IPS-11a (cell line): Measurements from ENCODE around the gene PTPRG.

Experiments used
- H3K4me3 ChIP-seq: one replicate; pipeline ENCODE4 v1.5.1; 2013; ENCODE audit warnings: low read depth, low read length, control low read depth

Gene PTPRG

DNA sequence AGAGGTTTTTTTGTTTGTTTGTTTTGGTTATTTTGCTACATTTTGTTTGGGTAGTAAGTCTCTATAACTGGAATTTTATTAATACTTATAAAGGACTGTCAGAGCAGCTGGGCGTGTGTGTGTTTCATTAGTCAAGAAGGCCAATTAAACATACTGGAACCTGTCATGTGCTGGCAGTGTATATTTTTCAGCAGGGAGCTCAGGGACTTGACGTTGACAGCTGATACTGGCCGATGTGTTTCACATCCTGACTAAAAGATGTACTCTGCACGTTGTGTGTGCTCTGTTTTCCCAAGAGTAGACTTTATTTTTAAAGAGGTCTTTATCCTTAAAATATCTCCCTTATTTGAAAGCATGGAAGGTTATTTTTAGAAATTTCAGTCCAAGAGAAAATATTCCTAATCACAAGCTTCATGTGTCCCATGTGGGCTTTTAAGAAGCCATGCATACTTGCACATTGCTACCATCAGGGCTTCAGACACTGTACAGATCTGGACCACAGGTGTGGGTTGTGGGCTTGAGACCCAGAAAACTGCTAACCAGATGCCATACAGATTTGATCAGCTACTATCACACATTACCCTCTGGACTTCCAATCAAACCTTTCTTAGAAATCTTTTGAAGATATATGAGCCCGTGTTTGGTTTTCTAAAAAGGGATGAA is 676.0 kb downstream of the PTPRG start:
- H3K4me3 ChIP-seq = no peak overlapping the region

GRCh38 chr3:62238003-62238402 is 676.6 kb downstream of the PTPRG start:
- H3K4me3 ChIP-seq = no peak overlapping the region

- no peak overlapping the region for H3K4me3 ChIP-seq
These were observed 677.1 kb downstream of the PTPRG start for GRCh38 chr3:62238431-62238830.

- H3K4me3 ChIP-seq = no peak overlapping the region
These were observed 679.9 kb downstream of the PTPRG start for GRCh38 chr3:62241279-62241678.

DNA sequence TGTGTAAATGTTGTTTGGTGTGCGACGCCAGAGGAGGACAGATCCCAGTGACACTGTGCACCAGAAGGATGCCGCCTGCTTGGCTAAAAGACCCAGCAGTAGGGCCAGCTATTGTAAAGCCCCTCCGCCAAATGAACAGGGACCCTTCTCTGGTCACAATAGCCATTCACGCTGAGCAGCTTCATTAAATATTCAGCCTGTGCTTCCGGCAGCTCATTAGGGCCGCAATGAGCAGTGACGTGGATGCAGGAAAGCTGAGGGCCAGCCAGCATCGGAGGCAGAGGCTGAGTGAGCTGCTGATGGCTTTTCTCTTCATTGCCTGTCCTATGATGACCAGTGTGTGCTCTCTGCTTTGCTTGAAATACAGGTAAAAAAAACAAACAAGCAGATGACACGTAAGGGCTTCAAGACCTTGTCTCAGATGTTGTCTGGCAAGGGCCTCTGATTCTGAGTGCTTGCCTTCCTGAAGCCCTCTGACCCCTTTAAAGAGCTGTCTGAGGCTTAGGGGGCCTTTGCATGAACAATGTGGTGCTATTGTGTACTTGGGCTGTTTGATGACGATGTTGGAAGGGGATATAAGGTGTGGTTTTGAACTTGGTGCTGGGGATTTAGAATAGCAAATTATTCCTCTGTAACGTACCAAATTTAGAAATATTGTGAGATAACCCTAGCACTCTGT is 681.6 kb downstream of the PTPRG start:
- H3K4me3 ChIP-seq = no peak overlapping the region

GRCh38 chr3:62246094-62246493 is 684.7 kb downstream of the PTPRG start:
- no peak overlapping the region for H3K4me3 ChIP-seq

- H3K4me3 ChIP-seq = no peak overlapping the region
These were observed 685.6 kb downstream of the PTPRG start for GRCh38 chr3:62246985-62247384.

DNA sequence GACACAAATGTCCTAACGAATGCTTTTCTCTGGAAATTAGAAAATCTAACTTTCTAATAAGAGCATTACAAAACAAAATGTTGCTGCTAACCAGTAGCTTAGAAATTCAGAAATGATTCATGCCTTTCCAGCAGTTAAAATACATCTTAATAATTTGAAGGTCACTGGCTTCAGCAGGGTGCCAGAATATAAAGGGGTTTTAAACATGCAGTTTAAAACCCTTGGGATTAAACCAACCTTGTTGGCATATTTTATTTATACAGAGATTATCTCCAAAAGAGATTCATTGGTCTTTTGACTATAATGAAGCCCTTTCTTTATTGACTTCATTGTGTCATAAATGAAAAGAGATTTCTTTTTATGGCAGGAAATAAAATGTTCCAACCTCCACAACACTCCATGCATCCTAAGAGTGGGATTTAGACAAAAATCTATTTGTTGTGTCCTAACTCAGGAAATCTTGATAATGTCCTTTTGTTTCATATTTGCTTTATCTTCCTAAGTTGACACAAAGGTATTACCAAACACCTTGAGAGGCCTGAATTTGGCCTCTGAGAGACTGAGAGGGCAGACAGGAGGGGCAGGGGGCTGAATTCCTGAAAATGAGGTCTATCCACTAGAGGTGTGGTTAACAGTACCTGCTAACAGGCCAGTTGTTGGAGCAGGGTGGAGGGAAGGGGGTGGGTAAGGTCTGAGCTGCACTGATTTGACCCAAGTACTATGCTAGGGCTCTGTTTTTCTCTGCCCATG is 687.5 kb downstream of the PTPRG start:
- H3K4me3 ChIP-seq = no peak overlapping the region

DNA sequence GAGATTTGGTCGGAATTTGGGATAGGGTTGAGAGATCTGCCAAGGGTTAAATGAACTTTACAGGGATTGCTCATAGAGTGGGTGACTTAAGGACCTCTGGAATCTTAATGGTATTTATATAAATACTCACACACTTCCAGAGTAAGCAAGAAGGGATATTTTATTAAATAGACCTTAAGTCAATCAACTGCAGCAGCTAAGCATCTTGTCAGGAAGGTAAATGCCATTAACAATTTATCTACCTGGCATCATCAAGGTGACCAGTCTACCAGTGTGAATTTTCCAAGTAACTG is 688.1 kb downstream of the PTPRG start:
- no peak overlapping the region for H3K4me3 ChIP-seq

- no peak overlapping the region for H3K4me3 ChIP-seq
These were observed 688.6 kb downstream of the PTPRG start for GRCh38 chr3:62249855-62250543.

DNA sequence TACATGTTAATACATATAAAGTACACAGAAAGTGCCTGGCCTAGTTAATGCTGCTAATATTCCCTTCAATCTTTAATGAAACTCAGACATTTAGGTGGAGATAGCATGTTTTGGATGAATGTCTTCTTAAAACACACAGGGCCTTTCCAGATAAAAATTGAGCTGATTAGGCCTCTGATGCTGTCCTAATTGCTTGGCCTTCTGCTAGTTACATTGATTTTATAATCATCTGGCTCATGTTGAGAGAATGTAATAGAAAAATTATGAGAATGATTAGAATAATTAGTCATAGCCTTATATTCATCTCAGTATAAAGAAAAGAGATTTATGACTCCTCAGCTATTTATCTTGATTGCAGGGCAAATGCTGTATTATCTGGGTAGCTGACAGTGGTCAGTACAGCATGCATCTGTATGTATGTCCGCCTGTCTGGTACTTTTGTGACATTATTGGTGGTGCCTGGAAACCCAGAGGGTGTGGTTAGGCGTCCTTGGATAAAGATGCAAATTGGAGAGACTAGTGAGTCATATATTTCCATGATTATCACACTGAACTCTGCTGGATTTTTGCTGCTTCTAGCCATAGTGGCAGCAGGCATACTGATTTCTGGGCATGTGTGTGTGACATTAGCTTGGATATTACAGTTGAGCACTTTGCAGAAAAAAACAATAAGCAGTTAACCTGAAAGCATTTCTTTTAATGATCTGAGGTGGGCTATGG is 691.2 kb downstream of the PTPRG start:
- H3K4me3 ChIP-seq = no peak overlapping the region

- no peak overlapping the region for H3K4me3 ChIP-seq
These were observed 692.6 kb downstream of the PTPRG start for GRCh38 chr3:62253971-62254370.

GRCh38 chr3:62255758-62256157 is 694.4 kb downstream of the PTPRG start:
- no peak overlapping the region for H3K4me3 ChIP-seq

DNA sequence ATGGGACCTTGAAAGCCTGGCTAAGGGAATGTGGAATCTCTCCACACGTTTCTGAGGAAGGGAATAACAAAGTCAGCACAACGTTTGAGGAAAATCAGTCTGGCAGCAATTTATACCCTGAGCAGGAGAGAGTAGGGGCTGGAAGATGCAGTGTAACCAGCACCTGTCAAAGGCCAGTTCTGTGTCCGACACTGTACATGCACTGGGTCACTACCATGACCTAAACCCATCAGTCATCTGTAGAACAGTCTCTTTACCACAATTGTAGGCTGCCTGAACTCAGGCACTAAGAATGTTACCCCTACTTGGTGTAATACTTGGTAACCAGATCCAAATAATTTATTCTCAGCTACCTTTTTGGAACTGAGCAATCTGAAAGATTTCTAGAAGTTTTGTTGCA is 698.6 kb downstream of the PTPRG start:
- no peak overlapping the region for H3K4me3 ChIP-seq

DNA sequence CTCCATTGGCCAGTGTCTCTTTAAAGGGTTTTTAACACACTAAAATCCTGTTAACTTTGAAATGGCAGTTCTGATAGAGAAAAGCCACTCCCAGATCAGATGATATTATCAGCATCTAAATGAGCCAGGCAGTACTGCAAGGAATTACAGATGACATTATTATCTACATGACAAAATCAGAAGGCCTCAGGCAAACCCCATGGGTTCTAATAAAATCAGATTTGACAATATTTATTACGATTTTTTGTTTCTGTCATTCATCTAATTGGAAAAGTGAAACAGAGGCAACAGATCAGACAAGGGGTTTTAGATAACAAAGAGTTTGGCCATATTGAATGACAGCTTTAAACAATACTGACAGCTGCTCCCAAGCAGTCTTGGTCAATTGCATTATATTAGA is 699.3 kb downstream of the PTPRG start:
- no peak overlapping the region for H3K4me3 ChIP-seq

DNA sequence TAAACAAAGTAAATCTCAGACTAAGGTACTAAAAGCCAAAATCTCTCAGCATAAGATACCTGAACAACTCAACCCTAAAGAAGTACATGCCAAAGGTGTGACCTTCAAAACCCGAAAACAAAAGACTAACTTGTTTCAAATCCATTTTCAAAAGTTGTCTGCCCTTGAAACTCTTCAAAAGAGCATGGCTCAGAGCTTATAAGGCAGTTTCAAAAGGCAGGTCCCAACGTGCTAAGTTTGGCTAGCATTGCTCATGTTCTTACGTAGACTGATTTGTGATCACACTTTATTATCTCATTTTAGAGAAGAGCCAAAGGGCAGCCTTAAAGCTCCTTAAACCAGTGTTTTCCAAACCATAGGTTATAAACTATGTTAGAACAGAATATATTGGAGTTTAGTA is 699.8 kb downstream of the PTPRG start:
- no peak overlapping the region for H3K4me3 ChIP-seq

GRCh38 chr3:62261736-62262135 is 700.4 kb downstream of the PTPRG start:
- no peak overlapping the region for H3K4me3 ChIP-seq

DNA sequence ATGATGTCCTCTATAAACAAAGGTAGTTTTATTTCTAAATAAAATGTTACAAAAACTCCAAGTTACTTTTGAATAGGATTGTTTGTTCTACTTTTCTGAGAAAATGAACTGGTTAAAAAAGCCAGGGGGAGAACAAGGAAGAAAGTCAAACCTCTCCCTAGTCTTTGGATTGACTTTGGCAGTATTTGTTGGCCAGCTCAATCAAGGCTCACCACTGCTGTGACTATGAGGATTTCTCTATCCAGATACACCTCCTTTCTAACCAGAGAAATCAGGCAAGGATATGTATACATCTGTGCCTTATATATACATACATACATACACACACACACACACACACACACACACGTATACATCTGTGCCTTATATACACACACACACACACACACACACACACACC is 704.2 kb downstream of the PTPRG start:
- H3K4me3 ChIP-seq = no peak overlapping the region

- no peak overlapping the region for H3K4me3 ChIP-seq
These were observed 705.4 kb downstream of the PTPRG start for GRCh38 chr3:62266668-62267283.

GRCh38 chr3:62276658-62277180 is 715.3 kb downstream of the PTPRG start:
- no peak overlapping the region for H3K4me3 ChIP-seq
